Endothelial cell of hepatic sinusoid (primary cell): ENCODE results near the gene ACOX2.

ENCODE experiments used
- in situ Hi-C: cut with HindIII; loops from 2 replicates; pipeline ENCODE4 v1.10.0; 2017; ENCODE audit warnings: low sequenced_read_pairs

The ACOX2 gene

GRCh38 chr3:58519668-58520402 is 17.2 kb downstream of the ACOX2 start:
- in situ Hi-C loops: no loop called here

GRCh38 chr3:58518291-58518789 is 18.6 kb downstream of the ACOX2 start:
- in situ Hi-C loops: no loop called here

- in situ Hi-C loops: no loop called here
Measured at GRCh38 chr3:58514405-58514804, 22.6 kb downstream of the ACOX2 start.

- in situ Hi-C loops: no loop called here
Measured at GRCh38 chr3:58508437-58508836, 28.6 kb downstream of the ACOX2 start.

GRCh38 chr3:58507356-58508078 is 29.5 kb downstream of the ACOX2 start:
- in situ Hi-C loops: no loop called here

GRCh38 chr3:58502872-58503271 is 34.1 kb downstream of the ACOX2 start:
- in situ Hi-C loops: no loop called here

- in situ Hi-C loops: no loop called here
Measured at GRCh38 chr3:58497097-58497496, 39.9 kb downstream of the ACOX2 start.

- in situ Hi-C loops: no loop called here
Measured at GRCh38 chr3:58496206-58496857, 40.7 kb downstream of the ACOX2 start.

- in situ Hi-C loops: no loop called here
Measured at GRCh38 chr3:58495101-58495500, 41.9 kb downstream of the ACOX2 start.

- in situ Hi-C loops: no loop called here
Measured at GRCh38 chr3:58494107-58494506, 42.9 kb downstream of the ACOX2 start.

- in situ Hi-C loops: no loop called here
Measured at GRCh38 chr3:58492494-58492905, 44.5 kb downstream of the ACOX2 start.

GRCh38 chr3:58491506-58492402 is 45.2 kb downstream of the ACOX2 start, which contains the start of gene KCTD6:
Gene KCTD6 (plus strand): TSS chr3:58492096. CDS start chr3:58498756, 6,660 bp downstream.
- in situ Hi-C loops: no loop called here

GRCh38 chr3:58490860-58491501 is 46.0 kb downstream of the ACOX2 start:
- in situ Hi-C loops: no loop called here

- in situ Hi-C loops: no loop called here
Measured at GRCh38 chr3:58488967-58489366, 48.0 kb downstream of the ACOX2 start.

GRCh38 chr3:58487140-58487886 is 49.7 kb downstream of the ACOX2 start:
- in situ Hi-C loops: no loop called here

GRCh38 chr3:58485801-58486435 is 51.1 kb downstream of the ACOX2 start:
- in situ Hi-C loops: no loop called here

- in situ Hi-C loops: no loop called here
Measured at GRCh38 chr3:58484722-58485069, 52.3 kb downstream of the ACOX2 start.

GRCh38 chr3:58484045-58484721 is 52.8 kb downstream of the ACOX2 start:
- in situ Hi-C loops: no loop called here
